Fibroblast of villous mesenchyme (primary cell): ENCODE measurements around the gene RANGRF. TPM values are rescaled to one million over a fixed set of nuclear protein-coding genes. Genes with fewer than 3 reads are reported as not detected.

Experiments used
- DNase-seq: peaks from one replicate; pipeline ENCODE4 v3.0.0-alpha.2; 2010; ENCODE audit warnings: low read depth
- H3K4me3 ChIP-seq: 2 replicates; pipeline ENCODE4 v1.5.1; 2011; ENCODE audit warnings: low read depth, mild to moderate bottlenecking, low read length
- CTCF ChIP-seq: IDR thresholded peaks from 2 replicates; pipeline ENCODE4 v1.5.1; 2012; ENCODE audit warnings: low read depth, mild to moderate bottlenecking, low read length; ENCODE audit not compliant: insufficient read depth
- total RNA-seq: library from RNA; depleted of rRNA; stranded (reverse); fragments of >200 nt; gene quantifications from 2 replicates; pipeline ENCODE4 v1.2.3, GENCODE V29; 2012

The RANGRF gene
- total RNA-seq, 1 donor: 8.2 TPM

GRCh38 chr17:8285270-8286181 lies 2.9 kb upstream of the RANGRF start:
- DNase-seq: no peak
- no peak overlapping the region for H3K4me3 ChIP-seq
- no peak for TF ChIP-seq CTCF

GRCh38 chr17:8287651-8288335 lies 677 bp upstream of the RANGRF start:
- no peak for DNase-seq
- peak overlapping the region; percentile 91 for H3K4me3 ChIP-seq
- TF ChIP-seq CTCF: no peak

- no peak for TF ChIP-seq CTCF
- DNase-seq: no peak
- H3K4me3 ChIP-seq: peak overlapping the region; percentile 91
Measured at GRCh38 chr17:8289103-8289397, 580 bp downstream of the RANGRF start.

GRCh38 chr17:8290043-8290442 lies 1.6 kb downstream of the RANGRF start:
- DNase-seq: no peak
- H3K4me3 ChIP-seq: no peak overlapping the region

GRCh38 chr17:8292639-8293395 lies 4.3 kb downstream of the RANGRF start:
- TF ChIP-seq CTCF: no peak
- H3K4me3 ChIP-seq: no peak overlapping the region
- no peak for DNase-seq

More at GRCh38 chr17:8290043-8290442, 1.6 kb downstream of the RANGRF start:
- TF ChIP-seq CTCF: no peak

GRCh38 chr17:8294361-8294760 lies 5.9 kb downstream of the RANGRF start:
- no peak for TF ChIP-seq CTCF
- DNase-seq: no peak
- H3K4me3 ChIP-seq: no peak overlapping the region
